KMS-11 (cell line): ENCODE data around the gene FADD.

Experiments
- H2AFZ ChIP-seq: fragments of 200-600 bp; sonication (generic); 2 replicates; pipeline ENCODE4 v1.6.1; 2016; ENCODE audit warnings: antibody characterized with exemption, mixed run types, low read depth
- H3K27ac ChIP-seq: fragments of 200-600 bp; sonication (generic); 2 replicates; pipeline ENCODE4 v1.6.1; 2016; ENCODE audit warnings: mild to moderate bottlenecking, mixed run types
- H3K27me3 ChIP-seq: fragments of 200-600 bp; sonication (generic); 2 replicates; pipeline ENCODE4 v1.6.1; 2017; ENCODE audit warnings: mild to moderate bottlenecking, low read depth, mixed run types, moderate library complexity; ENCODE audit not compliant: insufficient read depth
- H3K36me3 ChIP-seq: fragments of 200-600 bp; sonication (generic); 2 replicates; pipeline ENCODE4 v1.6.1; 2017; ENCODE audit warnings: mild to moderate bottlenecking, mixed run types; ENCODE audit not compliant: insufficient read depth
- H3K4me1 ChIP-seq: fragments of 200-600 bp; sonication (generic); 2 replicates; pipeline ENCODE4 v1.6.1; 2016; ENCODE audit warnings: mild to moderate bottlenecking, low read depth, mixed run types; ENCODE audit not compliant: poor library complexity, severe bottlenecking
- H3K4me2 ChIP-seq: fragments of 200-600 bp; sonication (generic); 2 replicates; pipeline ENCODE4 v1.7.0; 2016; ENCODE audit warnings: mild to moderate bottlenecking, mixed run types
- H3K4me3 ChIP-seq: fragments of 200-600 bp; sonication (generic); IDR thresholded peaks from 2 replicates; pipeline ENCODE4 v1.6.1; 2017; ENCODE audit warnings: low read depth, low read length, mixed read lengths; ENCODE audit not compliant: insufficient read depth
- H3K79me2 ChIP-seq: fragments of 200-600 bp; sonication (generic); 2 replicates; pipeline ENCODE4 v1.6.1; 2016; ENCODE audit warnings: low read depth, mixed run types; ENCODE audit not compliant: insufficient read depth
- H3K9ac ChIP-seq: fragments of 200-600 bp; sonication (generic); 2 replicates; pipeline ENCODE4 v1.6.1; 2016; ENCODE audit warnings: mild to moderate bottlenecking, mixed run types
- H4K20me1 ChIP-seq: fragments of 200-600 bp; sonication (generic); 2 replicates; pipeline ENCODE4 v1.6.1; 2016; ENCODE audit warnings: mild to moderate bottlenecking, mixed run types; ENCODE audit not compliant: insufficient read depth
- CTCF ChIP-seq: fragments of 200-600 bp; sonication (generic); conservative IDR thresholded peaks from 2 replicates; pipeline ENCODE4 v1.6.1; 2017; ENCODE audit warnings: low read depth, mild to moderate bottlenecking, antibody characterized with exemption, low read length, moderate library complexity, mixed read lengths

The FADD gene

GRCh38 chr11:70206226-70206981, 3.3 kb downstream of the FADD start:
- Histone ChIP-seq H2AFZ (no peak overlapping the region), H3K4me1 (peaks cover 10% of the 10 kb centered on the region), H3K4me3 (no peak overlapping the region), H3K27me3 (no peaks in the 10 kb centered on the region), H3K79me2 (peaks cover 25% of the 10 kb centered on the region), H3K36me3 (no peaks in the 10 kb centered on the region), H3K27ac (no peak overlapping the region), H3K9ac (no peak overlapping the region), H4K20me1 (0 out of 2 replicates have a peak, but pooled peaks cover 8% of the 10 kb centered on the region), H3K4me2 (no peak overlapping the region)
- TF ChIP-seq CTCF = no peak

- H3K79me2 ChIP-seq = peaks cover 25% of the 10 kb centered on the region
- no peak overlapping the region for H3K4me3 ChIP-seq
- no peaks in the 10 kb centered on the region for H3K36me3 ChIP-seq
- 0 out of 2 replicates have a peak, but pooled peaks cover 8% of the 10 kb centered on the region for H4K20me1 ChIP-seq
- H2AFZ ChIP-seq = no peak overlapping the region
- H3K27ac ChIP-seq = no peak overlapping the region
- peaks cover 10% of the 10 kb centered on the region for H3K4me1 ChIP-seq
- no peaks in the 10 kb centered on the region for H3K27me3 ChIP-seq
- TF ChIP-seq CTCF = no peak
- H3K4me2 ChIP-seq = no peak overlapping the region
- H3K9ac ChIP-seq = no peak overlapping the region
These were observed 3.9 kb downstream of the FADD start for GRCh38 chr11:70206982-70207376.

GRCh38 chr11:70207531-70208131, 4.5 kb downstream of the FADD start:
- no peak for TF ChIP-seq CTCF
- Histone ChIP-seq H3K4me3 (no peak overlapping the region), H3K4me2 (no peak overlapping the region), H3K79me2 (peaks cover 25% of the 10 kb centered on the region), H3K36me3 (no peaks in the 10 kb centered on the region), H3K9ac (no peak overlapping the region), H2AFZ (no peak overlapping the region), H3K4me1 (peaks cover 10% of the 10 kb centered on the region), H4K20me1 (0 out of 2 replicates have a peak, but pooled peaks cover 8% of the 10 kb centered on the region), H3K27me3 (no peaks in the 10 kb centered on the region), H3K27ac (no peak overlapping the region)

- Histone ChIP-seq H3K27me3 (no peaks in the 10 kb centered on the region), H3K27ac (no peak overlapping the region), H4K20me1 (0 out of 2 replicates have a peak, but pooled peaks cover 8% of the 10 kb centered on the region), H3K4me1 (peaks cover 8% of the 10 kb centered on the region), H3K36me3 (no peaks in the 10 kb centered on the region), H3K9ac (no peak overlapping the region), H3K4me2 (no peak overlapping the region), H3K4me3 (no peak overlapping the region), H3K79me2 (peaks cover 12% of the 10 kb centered on the region), H2AFZ (no peak overlapping the region)
- no peak for TF ChIP-seq CTCF
These were observed 6.4 kb downstream of the FADD start for GRCh38 chr11:70209391-70209912.
